Measurements from ENCODE around the gene PDSS2. TPM values are rescaled to one million over a fixed set of nuclear protein-coding genes. Genes with fewer than 3 reads are reported as not detected.

The PDSS2 gene
- polyA plus RNA-seq, 1 of the 3 experiments (the other 2 are of a cell fraction), result 5.6 TPM

GRCh38 chr6:107105511-107106116 is 353.8 kb downstream of the PDSS2 start:
- H3K4me3 ChIP-seq (ENCODE audit: low read depth in 2 of 2, low read length in 1 of 2), result no peak overlapping the region
- no peaks in the 10 kb centered on the region for H3K79me2 ChIP-seq (ENCODE audit: insufficient read depth)
- no peaks in the 10 kb centered on the region for H3K36me3 ChIP-seq (replicated peaks in 1 of 2; ENCODE audit: control insufficient read depth in 1 of 2, insufficient read depth in 2 of 2, low read length in 1 of 2)
- no peaks in the 10 kb centered on the region; a peak in 1 of 4 replicates for H3K4me1 ChIP-seq (ENCODE audit: control insufficient read depth in 1 of 2, insufficient read depth in 2 of 2, low read depth in 1 of 2, low read length in 1 of 2)
- H4K20me1 ChIP-seq (ENCODE audit: insufficient read depth), result no peaks in the 10 kb centered on the region
- no peak overlapping the region for H2AFZ ChIP-seq (ENCODE audit: low read depth)
- H3K9me3 ChIP-seq, result no peaks in the 10 kb centered on the region
- H3K27ac ChIP-seq (ENCODE audit: low read depth in 2 of 2, low read length in 1 of 2), result no peak overlapping the region
- H3K9me2 ChIP-seq, result no peaks in the 10 kb centered on the region
- TF ChIP-seq ZBTB33 (IDR thresholded peaks at IDR 0.05; ENCODE audit: borderline replicate concordance, low read depth), result no peak
- no peak for TF ChIP-seq PBX3 (IDR thresholded peaks at IDR 0.05)
- TF ChIP-seq RXRA (IDR thresholded peaks at IDR 0.05; ENCODE audit: borderline replicate concordance, low read depth), result no peak
- no peak for TF ChIP-seq CTCF (IDR thresholded peaks at IDR 0.05)
- no peak for TF ChIP-seq GATA2 (CRISPR knock-in tag; IDR thresholded peaks at IDR 0.05)
- TF ChIP-seq MEF2A (IDR thresholded peaks at IDR 0.05; ENCODE audit: borderline replicate concordance, low read depth), result no peak
- no peak for TF ChIP-seq NFIC (IDR thresholded peaks at IDR 0.05; ENCODE audit: borderline replicate concordance)
- no peak for TF ChIP-seq ELF1 (IDR thresholded peaks at IDR 0.05)
- no peak for TF ChIP-seq POLR2AphosphoS5 (IDR thresholded peaks at IDR 0.05; ENCODE audit: low read depth, low read length)
- TF ChIP-seq, protein P1, sequence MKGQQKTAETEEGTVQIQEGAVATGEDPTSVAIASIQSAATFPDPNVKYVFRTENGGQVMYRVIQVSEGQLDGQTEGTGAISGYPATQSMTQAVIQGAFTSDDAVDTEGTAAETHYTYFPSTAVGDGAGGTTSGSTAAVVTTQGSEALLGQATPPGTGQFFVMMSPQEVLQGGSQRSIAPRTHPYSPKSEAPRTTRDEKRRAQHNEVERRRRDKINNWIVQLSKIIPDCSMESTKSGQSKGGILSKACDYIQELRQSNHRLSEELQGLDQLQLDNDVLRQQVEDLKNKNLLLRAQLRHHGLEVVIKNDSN (IDR thresholded peaks at IDR 0.05; ENCODE audit: borderline replicate concordance, low read depth), result no peak
- TF ChIP-seq EP300 (IDR thresholded peaks at IDR 0.05; ENCODE audit: borderline replicate concordance in 1 of 2, low read depth in 1 of 2, low read length in 1 of 2), result no peak
- TF ChIP-seq USF2 (IDR thresholded peaks at IDR 0.05; ENCODE audit: borderline replicate concordance, low read depth, low read length), result no peak
- no peak for TF ChIP-seq TEAD4 (IDR thresholded peaks at IDR 0.05; ENCODE audit: borderline replicate concordance, insufficient read depth)
- TF ChIP-seq RFX5 (IDR thresholded peaks at IDR 0.05; ENCODE audit: low read length), result no peak
- TF ChIP-seq YY1 (IDR thresholded peaks at IDR 0.05; ENCODE audit: low read depth), result no peak
- no peak for TF ChIP-seq CHD2 (IDR thresholded peaks at IDR 0.05; ENCODE audit: low read length, partially characterized antibody)
- no peak for TF ChIP-seq EZH2phosphoT487 (IDR thresholded peaks at IDR 0.05; ENCODE audit: borderline replicate concordance, low read depth)
- WGBS (ENCODE audit: low lambda C conversion rate), result 92% methylated on average over 3 of the region's 7 CpGs
- no peaks in the 10 kb centered on the region for H3F3A ChIP-seq (replicated peaks; ENCODE audit: insufficient read depth)
- H3K9ac ChIP-seq, result no peak overlapping the region
- ChIA-PET CTCF (interaction anchor here (0.7 kb wide), 1 partner anchor 517 kb away, joined by 3 read pairs; no protein-coding TSS in a partner anchor), POLR2A (no interaction called here)
- no peaks in the 10 kb centered on the region for H3K27me3 ChIP-seq (ENCODE audit: insufficient read depth)
- no peak overlapping the region for H3K4me2 ChIP-seq
- no peak for DNase-seq
